Lower leg skin (tissue), 3 donors: ENCODE data around the gene NUSAP1.

Experiments
- POLR2A ChIP-seq, 2 donors: fragments of 450-650 bp; IDR thresholded peaks; one replicate each; pipeline ENCODE4 v1.6.1; 2016 to 2017; ENCODE audit warnings: antibody characterized with exemption in 2 of 2, mild to moderate bottlenecking in 1 of 2, moderate library complexity in 1 of 2
- TF ChIP-seq, protein P1 (sequence below), 3 donors: fragments of 450-650 bp; IDR thresholded peaks; one replicate each; pipeline ENCODE4 v1.5.1; 2016; ENCODE audit warnings: antibody characterized with exemption in 3 of 3, mild to moderate bottlenecking in 3 of 3, moderate library complexity in 2 of 3

DNA sequence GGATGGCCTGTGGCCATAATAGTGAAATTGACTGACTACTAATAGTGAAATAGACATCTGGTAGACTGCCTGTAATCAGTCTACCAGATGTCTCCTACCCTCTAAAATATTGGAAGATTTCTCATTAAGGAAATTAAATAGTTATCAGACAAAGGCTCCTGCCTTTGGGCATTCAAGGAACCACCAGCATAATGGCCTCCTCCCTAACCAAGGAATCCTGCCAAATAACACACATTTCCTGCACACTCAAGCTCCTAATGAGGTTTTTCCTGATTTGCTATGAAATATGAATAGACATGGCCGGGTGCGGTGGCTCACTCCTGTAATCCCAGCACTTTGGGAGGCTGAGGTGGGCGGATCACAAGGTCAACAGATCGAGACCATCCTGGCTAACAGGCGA is 14.6 kb downstream of the NUSAP1 start:
- TF ChIP-seq, protein P1, sequence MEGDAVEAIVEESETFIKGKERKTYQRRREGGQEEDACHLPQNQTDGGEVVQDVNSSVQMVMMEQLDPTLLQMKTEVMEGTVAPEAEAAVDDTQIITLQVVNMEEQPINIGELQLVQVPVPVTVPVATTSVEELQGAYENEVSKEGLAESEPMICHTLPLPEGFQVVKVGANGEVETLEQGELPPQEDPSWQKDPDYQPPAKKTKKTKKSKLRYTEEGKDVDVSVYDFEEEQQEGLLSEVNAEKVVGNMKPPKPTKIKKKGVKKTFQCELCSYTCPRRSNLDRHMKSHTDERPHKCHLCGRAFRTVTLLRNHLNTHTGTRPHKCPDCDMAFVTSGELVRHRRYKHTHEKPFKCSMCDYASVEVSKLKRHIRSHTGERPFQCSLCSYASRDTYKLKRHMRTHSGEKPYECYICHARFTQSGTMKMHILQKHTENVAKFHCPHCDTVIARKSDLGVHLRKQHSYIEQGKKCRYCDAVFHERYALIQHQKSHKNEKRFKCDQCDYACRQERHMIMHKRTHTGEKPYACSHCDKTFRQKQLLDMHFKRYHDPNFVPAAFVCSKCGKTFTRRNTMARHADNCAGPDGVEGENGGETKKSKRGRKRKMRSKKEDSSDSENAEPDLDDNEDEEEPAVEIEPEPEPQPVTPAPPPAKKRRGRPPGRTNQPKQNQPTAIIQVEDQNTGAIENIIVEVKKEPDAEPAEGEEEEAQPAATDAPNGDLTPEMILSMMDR (IDR thresholded peaks at IDR 0.05) = no peak
- no peak for TF ChIP-seq POLR2A (IDR thresholded peaks at IDR 0.05)
